Gastroesophageal sphincter (tissue), 4 donors: Measurements from ENCODE around the gene PRR36. TPM values are rescaled to one million over a fixed set of nuclear protein-coding genes. Genes with fewer than 3 reads are reported as not detected.

Experiments
- ATAC-seq: fragments of 150-250 bp; one replicate; pipeline ENCODE4 v1.9.1; 2016; ENCODE audit warnings: mild to moderate bottlenecking, moderate library complexity
- H3K27ac ChIP-seq, 4 donors: fragments of 200-600 bp; sonication (generic) in 3 of 4; 1 replicate in 3 of 4; 2 replicates in 1 of 4; pipeline ENCODE4 v1.5.1; 2016 to 2019
- H3K27me3 ChIP-seq: fragments of 200-600 bp; sonication (generic); one replicate; pipeline ENCODE4 v1.5.1; 2019
- H3K36me3 ChIP-seq, 2 donors: fragments of 200-600 bp; sonication (generic); one replicate each; pipeline ENCODE4 v1.5.1; 2019; ENCODE audit warnings: control low read depth in 1 of 2
- H3K4me1 ChIP-seq, 3 donors: fragments of 200-600 bp; sonication (generic); 1 replicate in 2 of 3; 2 replicates in 1 of 3; pipeline ENCODE4 v1.5.1; 2016 to 2019; ENCODE audit warnings: control low read depth in 2 of 3
- H3K4me3 ChIP-seq, 2 donors: fragments of 200-600 bp; sonication (generic); one replicate each; pipeline ENCODE4 v1.5.1; 2019; ENCODE audit warnings: mild to moderate bottlenecking in 1 of 2, moderate library complexity in 1 of 2
- H3K9me3 ChIP-seq, 3 donors: fragments of 200-600 bp; sonication (generic); one replicate each; pipeline ENCODE4 v1.5.1; 2017 to 2019; ENCODE audit warnings: control low read depth in 2 of 3
- CTCF ChIP-seq, 4 experiments: fragments of 200-600 bp in 2 of 4; fragments of 450-650 bp in 2 of 4; sonication (generic) in 1 of 4; IDR thresholded peaks; one replicate each; pipeline ENCODE4 v1.5.1; 2017 to 2019; ENCODE audit warnings: antibody characterized with exemption in 4 of 4, mild to moderate bottlenecking in 2 of 4, moderate library complexity in 2 of 4
- EP300 ChIP-seq: sonication (generic); formaldehyde crosslinking; IDR thresholded peaks from one replicate; pipeline ENCODE4 v1.6.1; 2017; ENCODE audit warnings: antibody characterized with exemption, mild to moderate bottlenecking
- POLR2A ChIP-seq, 2 donors: fragments of 450-650 bp; IDR thresholded peaks; one replicate each; pipeline ENCODE4 v1.6.1; 2017; ENCODE audit warnings: antibody characterized with exemption in 2 of 2, mild to moderate bottlenecking in 2 of 2, moderate library complexity in 1 of 2
- POLR2AphosphoS5 ChIP-seq: sonication (generic); formaldehyde crosslinking; IDR thresholded peaks from one replicate; pipeline ENCODE4 v1.6.1; 2017; ENCODE audit warnings: antibody characterized with exemption
- WGBS, 2 donors: methylation state at CpG; one replicate each; pipeline ENCODE4 v1.1.5; 2018; ENCODE audit warnings: low coverage in 1 of 2; 5-methylcytosine and 5-hydroxymethylcytosine counted together
- total RNA-seq, 4 donors: library from RNA; depleted of rRNA; stranded (reverse); fragments of >200 nt; gene quantifications; one replicate each; pipeline ENCODE4 v1.1.0, GENCODE V29; 2016

PRR36 gene
- not detected for total RNA-seq

- peak within 1 kb of the TSS in 1 of 2 donors; percentile 43 for H3K4me3 ChIP-seq
- TF ChIP-seq EP300: no peak
- TF ChIP-seq CTCF (IDR thresholded peaks at IDR 0.05): no peak
- TF ChIP-seq POLR2AphosphoS5: no peak
- TF ChIP-seq POLR2A (IDR thresholded peaks at IDR 0.05): no peak
- H3K27ac ChIP-seq: no peak within 1 kb of the TSS
- ATAC-seq: no peak
- H3K36me3 ChIP-seq: no peaks in the 10 kb centered on the region
- H3K4me1 ChIP-seq: peaks cover 0 to 53% (median 21%) of the 10 kb centered on the region in 3 donors
- WGBS, 2 donors: no CpG with 5 or more reads among the region's 88 CpGs
- no peaks in the 10 kb centered on the region for H3K9me3 ChIP-seq
- H3K27me3 ChIP-seq: peaks cover 62% of the 10 kb centered on the region
These were observed at the start of gene PRR36 for GRCh38 chr19:7874076-7874896. PRR36 (minus strand) TSS chr19:7874390; CDS start chr19:7873689, 701 bp downstream.

DNA sequence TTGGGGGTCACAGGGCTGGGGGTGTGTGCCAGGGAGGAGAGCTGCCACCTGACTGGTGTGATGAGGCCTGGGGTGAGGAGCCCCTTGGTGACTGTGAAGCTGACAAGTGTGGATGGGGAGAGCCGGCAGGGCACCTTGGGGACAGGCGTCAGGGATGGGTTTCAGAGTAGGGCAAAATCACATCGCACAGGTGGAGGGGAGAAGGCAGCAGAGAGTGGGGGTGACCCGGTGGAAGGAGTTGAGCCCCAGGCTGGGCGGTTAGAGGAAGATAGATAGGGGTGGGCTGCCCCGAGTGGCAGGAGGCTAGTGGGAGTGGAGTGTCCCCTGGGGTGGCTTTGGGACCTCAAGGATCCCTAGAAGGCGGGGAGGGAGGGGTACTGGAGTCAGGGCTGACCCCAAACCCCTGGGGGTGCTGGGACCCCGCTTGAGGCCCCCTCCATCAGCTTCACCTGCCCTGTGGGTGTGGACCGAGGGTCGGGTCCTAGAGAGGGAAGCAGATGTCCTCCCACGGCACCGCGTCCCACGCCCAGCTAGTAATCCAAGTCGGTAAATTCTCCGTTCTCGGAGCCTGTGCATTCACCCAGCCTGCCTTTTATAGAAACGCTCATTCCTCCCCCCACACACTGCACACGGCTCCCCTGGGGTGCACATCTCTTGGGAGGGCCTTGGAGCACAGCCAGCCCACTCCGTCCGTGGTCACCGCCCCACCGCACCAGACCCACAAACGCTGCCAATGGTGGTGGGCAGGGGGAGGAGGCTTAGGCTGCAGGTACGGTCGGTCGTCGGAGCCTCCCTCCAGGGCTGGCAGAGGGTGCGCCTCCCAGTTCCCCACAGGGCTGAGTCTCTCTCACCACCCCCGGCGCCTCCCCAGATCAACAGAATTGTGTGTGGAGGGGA is 49.4 kb upstream of the PRR36 start:
- H3K27ac ChIP-seq: peak overlapping the region; percentile 8 to 97 (median 94)
- peaks cover 13 to 90% (median 60%) of the 10 kb centered on the region in 3 donors for H3K4me1 ChIP-seq
- WGBS, 2 donors: 38% methylated on average over 15 of the region's 31 CpGs; no CpG with 5 or more reads in 1 of the 2 donors
- H3K4me3 ChIP-seq: peak overlapping the region in 1 of 2 donors; percentile 80
- H3K27me3 ChIP-seq: peaks cover 5% of the 10 kb centered on the region
- no peak for ATAC-seq
- H3K9me3 ChIP-seq: no peaks in the 10 kb centered on the region
- peaks cover 0 to 19% of the 10 kb centered on the region in 2 donors for H3K36me3 ChIP-seq
- TF ChIP-seq EP300 (no peak), POLR2AphosphoS5 (peak; percentile 36), POLR2A (IDR thresholded peaks at IDR 0.05) (no peak), CTCF (IDR thresholded peaks at IDR 0.05) (no peak)

GRCh38 chr19:7922836-7923195 is 48.6 kb upstream of the PRR36 start:
- 88% methylated on average over 4 of the region's 8 CpGs; no CpG with 5 or more reads in 1 of the 2 donors for WGBS, 2 donors
- Histone ChIP-seq H3K27me3 (peaks cover 12% of the 10 kb centered on the region), H3K4me1 (peaks cover 10 to 90% (median 56%) of the 10 kb centered on the region in 3 donors), H3K27ac (peak overlapping the region in 3 of 4 donors; percentile 94 to 97 (median 94)), H3K4me3 (no peak overlapping the region), H3K9me3 (no peaks in the 10 kb centered on the region), H3K36me3 (peaks cover 0 to 19% of the 10 kb centered on the region in 2 donors)
- no peak for ATAC-seq
- TF ChIP-seq POLR2AphosphoS5: no peak
- no peak for TF ChIP-seq POLR2A (IDR thresholded peaks at IDR 0.05)
- no peak for TF ChIP-seq CTCF (IDR thresholded peaks at IDR 0.05)
- no peak for TF ChIP-seq EP300

- H3K36me3 ChIP-seq: peaks cover 0 to 19% of the 10 kb centered on the region in 2 donors
- peak overlapping the region in 1 of 2 donors; percentile 64 for H3K4me3 ChIP-seq
- TF ChIP-seq POLR2A (IDR thresholded peaks at IDR 0.05) (no peak), CTCF (IDR thresholded peaks at IDR 0.05) (no peak), EP300 (no peak), POLR2AphosphoS5 (no peak)
- ATAC-seq: no peak
- 77 to 83% methylated on average over 4 to 5 of the region's 31 CpGs for WGBS, 2 donors
- H3K4me1 ChIP-seq: peaks cover 4 to 90% (median 56%) of the 10 kb centered on the region in 3 donors
- peaks cover 19% of the 10 kb centered on the region for H3K27me3 ChIP-seq
- H3K27ac ChIP-seq: peak overlapping the region in 3 of 4 donors; percentile 94 to 97 (median 94)
- H3K9me3 ChIP-seq: no peaks in the 10 kb centered on the region
These were observed 48.0 kb upstream of the PRR36 start for GRCh38 chr19:7921967-7922835.
